Suprapubic skin (tissue), 4 donors: ENCODE results near the gene MBOAT2. TPM values are rescaled to one million over a fixed set of nuclear protein-coding genes. Genes with fewer than 3 reads are reported as not detected.

Experiments used
- DNase-seq, 2 donors: peaks; one replicate each; pipeline ENCODE4 v3.0.0-alpha.2; 2019; ENCODE audit warnings: low spot score in 2 of 2
- H3K27ac ChIP-seq: fragments of 200-600 bp; sonication (generic); one replicate; pipeline ENCODE4 v1.5.1; 2019
- H3K27me3 ChIP-seq: fragments of 200-600 bp; sonication (generic); one replicate; pipeline ENCODE4 v1.5.1; 2019
- H3K36me3 ChIP-seq: fragments of 200-600 bp; sonication (generic); one replicate; pipeline ENCODE4 v1.5.1; 2019
- H3K4me1 ChIP-seq: fragments of 200-600 bp; sonication (generic); one replicate; pipeline ENCODE4 v1.5.1; 2019
- H3K4me3 ChIP-seq: fragments of 200-600 bp; sonication (generic); one replicate; pipeline ENCODE4 v1.5.1; 2019; ENCODE audit warnings: mild to moderate bottlenecking
- H3K9me3 ChIP-seq: fragments of 200-600 bp; sonication (generic); one replicate; pipeline ENCODE4 v1.5.1; 2019
- CTCF ChIP-seq, 2 donors: fragments of 200-600 bp in 1 of 2; fragments of 450-650 bp in 1 of 2; sonication (generic) in 1 of 2; IDR thresholded peaks; one replicate each; pipeline ENCODE4 v1.5.1; 2016 to 2019; ENCODE audit warnings: antibody characterized with exemption in 2 of 2, mild to moderate bottlenecking in 1 of 2, moderate library complexity in 1 of 2
- EP300 ChIP-seq: sonication (generic); formaldehyde crosslinking; IDR thresholded peaks from one replicate; pipeline ENCODE4 v1.6.1; 2017; ENCODE audit warnings: antibody characterized with exemption
- POLR2A ChIP-seq, 2 donors: fragments of 450-650 bp; IDR thresholded peaks; one replicate each; pipeline ENCODE4 v1.6.1; 2017; ENCODE audit warnings: antibody characterized with exemption in 2 of 2, mild to moderate bottlenecking in 2 of 2, moderate library complexity in 2 of 2
- POLR2AphosphoS5 ChIP-seq, 3 donors: sonication (generic); formaldehyde crosslinking; IDR thresholded peaks; one replicate each; pipeline ENCODE4 v1.6.1; 2017; ENCODE audit warnings: antibody characterized with exemption in 3 of 3
- WGBS: methylation state at CpG from one replicate; pipeline ENCODE4 v1.1.5; 2018; 5-methylcytosine and 5-hydroxymethylcytosine counted together
- total RNA-seq, 4 donors: library from RNA; depleted of rRNA; stranded (reverse); fragments of >200 nt; gene quantifications; one replicate each; pipeline ENCODE4 v1.1.0, GENCODE V29; 2016

MBOAT2 gene
- total RNA-seq, 4 donors from 2014 or later = 44.4 to 55.8 (median 51.1) TPM

- TF ChIP-seq POLR2AphosphoS5 (IDR thresholded peaks at IDR 0.05) (no peak), POLR2A (IDR thresholded peaks at IDR 0.05) (no peak), EP300 (no peak), CTCF (IDR thresholded peaks at IDR 0.05) (no peak)
- Histone ChIP-seq H3K4me3 (no peak overlapping the region), H3K27me3 (no peaks in the 10 kb centered on the region), H3K27ac (no peak overlapping the region), H3K9me3 (no peaks in the 10 kb centered on the region), H3K4me1 (peaks cover 26% of the 10 kb centered on the region), H3K36me3 (no peaks in the 10 kb centered on the region)
- no peak for DNase-seq
These were observed 168.2 kb downstream of the MBOAT2 start for GRCh38 chr2:8835279-8835678.

GRCh38 chr2:8833853-8834252 is 169.6 kb downstream of the MBOAT2 start:
- Histone ChIP-seq H3K27me3 (no peaks in the 10 kb centered on the region), H3K4me3 (no peak overlapping the region), H3K36me3 (no peaks in the 10 kb centered on the region), H3K4me1 (peaks cover 26% of the 10 kb centered on the region), H3K27ac (no peak overlapping the region), H3K9me3 (no peaks in the 10 kb centered on the region)
- no peak for DNase-seq
- TF ChIP-seq POLR2A (IDR thresholded peaks at IDR 0.05) = no peak
- no peak for TF ChIP-seq EP300
- no peak for TF ChIP-seq CTCF (IDR thresholded peaks at IDR 0.05)
- TF ChIP-seq POLR2AphosphoS5 (IDR thresholded peaks at IDR 0.05) = no peak
- WGBS = 92% methylated on average over 7 of the region's 7 CpGs

GRCh38 chr2:8831516-8831915 is 172.0 kb downstream of the MBOAT2 start:
- Histone ChIP-seq H3K36me3 (no peaks in the 10 kb centered on the region), H3K9me3 (no peaks in the 10 kb centered on the region), H3K4me1 (peaks cover 23% of the 10 kb centered on the region), H3K27me3 (no peaks in the 10 kb centered on the region), H3K27ac (no peak overlapping the region), H3K4me3 (no peak overlapping the region)
- 86% methylated on average over 2 of the region's 2 CpGs for WGBS
- TF ChIP-seq CTCF (IDR thresholded peaks at IDR 0.05) = no peak
- no peak for DNase-seq

- 94% methylated on average over 2 of the region's 2 CpGs for WGBS
- H3K36me3 ChIP-seq = peaks cover 17% of the 10 kb centered on the region
These were observed 175.8 kb downstream of the MBOAT2 start for GRCh38 chr2:8827729-8828128.

GRCh38 chr2:8822218-8822617 is 181.3 kb downstream of the MBOAT2 start:
- DNase-seq = no peak
- Histone ChIP-seq H3K4me3 (no peak overlapping the region), H3K27ac (no peak overlapping the region), H3K9me3 (no peaks in the 10 kb centered on the region), H3K36me3 (peaks cover 24% of the 10 kb centered on the region), H3K4me1 (peaks cover 12% of the 10 kb centered on the region), H3K27me3 (no peaks in the 10 kb centered on the region)
- TF ChIP-seq POLR2A (IDR thresholded peaks at IDR 0.05) = no peak
- no peak for TF ChIP-seq POLR2AphosphoS5 (IDR thresholded peaks at IDR 0.05)
- TF ChIP-seq CTCF (IDR thresholded peaks at IDR 0.05) = no peak
- no peak for TF ChIP-seq EP300
- 71% methylated on average over 4 of the region's 4 CpGs for WGBS

More at GRCh38 chr2:8827729-8828128, 175.8 kb downstream of the MBOAT2 start:
- Histone ChIP-seq H3K27me3 (no peaks in the 10 kb centered on the region), H3K4me3 (no peak overlapping the region), H3K27ac (no peak overlapping the region), H3K9me3 (no peaks in the 10 kb centered on the region), H3K4me1 (no peaks in the 10 kb centered on the region)
- TF ChIP-seq POLR2A (IDR thresholded peaks at IDR 0.05) = no peak
- no peak for TF ChIP-seq POLR2AphosphoS5 (IDR thresholded peaks at IDR 0.05)
- TF ChIP-seq CTCF (IDR thresholded peaks at IDR 0.05) = no peak
- TF ChIP-seq EP300 = no peak
- DNase-seq = no peak
